Dendritic cell treated with granulocyte-macrophage colony-stimulating factor and Interleukin-4, amounts not matched to agents 40 ng/mL and 50 ng/mL, for 4 days (primary cell): ENCODE data around the gene ASTN2.

Experiments used
- H3K27ac Mint-ChIP-seq: one replicate; pipeline ENCODE4 v1.8.0; 2022; ENCODE audit warnings: mild to moderate bottlenecking, mixed read lengths
- H3K27me3 Mint-ChIP-seq: one replicate; pipeline ENCODE4 v1.8.0; 2022; ENCODE audit warnings: mild to moderate bottlenecking, mixed read lengths
- H3K36me3 Mint-ChIP-seq: one replicate; pipeline ENCODE4 v1.8.0; 2022; ENCODE audit warnings: low read depth, mixed read lengths
- H3K4me1 Mint-ChIP-seq: one replicate; pipeline ENCODE4 v1.8.0; 2022; ENCODE audit warnings: low read depth, mixed read lengths
- H3K4me3 Mint-ChIP-seq: one replicate; pipeline ENCODE4 v1.8.0; 2022; ENCODE audit warnings: mild to moderate bottlenecking, moderate library complexity, mixed read lengths
- H3K9me3 Mint-ChIP-seq: one replicate; pipeline ENCODE4 v1.8.0; 2022; ENCODE audit warnings: mixed read lengths
- intact Hi-C: fragments of 100-400 bp; cut with micrococcal nuclease; formaldehyde crosslinking; loops from one replicate; pipeline ENCODE4 v1.15.0; 2022

ASTN2 gene

GRCh38 chr9:116992865-116993264 is 422.0 kb downstream of the ASTN2 start:
- H3K4me3 Mint-ChIP-seq: no peak overlapping the region

DNA sequence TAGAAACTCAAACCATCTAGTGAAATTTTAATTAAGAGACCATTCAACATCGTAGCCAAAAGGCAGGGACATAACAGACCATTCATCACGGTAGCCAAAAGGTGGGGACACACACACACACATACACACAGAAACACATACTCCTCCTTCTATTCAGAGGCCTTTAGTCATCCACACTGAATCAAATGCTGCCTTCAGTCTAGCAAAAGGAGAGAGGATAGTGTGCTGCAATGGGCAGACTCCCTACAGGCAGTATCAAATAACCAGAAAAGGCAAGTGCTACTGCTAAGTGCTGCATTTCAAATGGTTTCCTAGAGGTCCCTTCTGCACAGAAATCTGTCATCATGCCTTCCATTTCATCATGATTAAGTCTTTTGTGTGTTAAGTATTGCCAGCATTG is 423.8 kb downstream of the ASTN2 start:
- Mint-ChIP-seq H3K9me3 (no peaks in the 10 kb centered on the region), H3K4me1 (peaks cover 38% of the 10 kb centered on the region), H3K36me3 (no peaks in the 10 kb centered on the region), H3K27ac (no peak overlapping the region), H3K27me3 (no peaks in the 10 kb centered on the region), H3K4me3 (no peak overlapping the region)
- intact Hi-C loops: no loop called here

More at GRCh38 chr9:116992865-116993264, 422.0 kb downstream of the ASTN2 start:
- no peaks in the 10 kb centered on the region for H3K9me3 Mint-ChIP-seq
- no peaks in the 10 kb centered on the region for H3K27me3 Mint-ChIP-seq
- peaks cover 23% of the 10 kb centered on the region for H3K4me1 Mint-ChIP-seq
- no peaks in the 10 kb centered on the region for H3K36me3 Mint-ChIP-seq
- intact Hi-C loops: no loop called here
- no peak overlapping the region for H3K27ac Mint-ChIP-seq

- Mint-ChIP-seq H3K27ac (no peak overlapping the region), H3K36me3 (no peaks in the 10 kb centered on the region), H3K4me3 (no peak overlapping the region), H3K4me1 (peaks cover 42% of the 10 kb centered on the region), H3K9me3 (no peaks in the 10 kb centered on the region), H3K27me3 (no peaks in the 10 kb centered on the region)
- intact Hi-C loops: no loop called here
These were observed 424.3 kb downstream of the ASTN2 start for GRCh38 chr9:116990592-116990991.

DNA sequence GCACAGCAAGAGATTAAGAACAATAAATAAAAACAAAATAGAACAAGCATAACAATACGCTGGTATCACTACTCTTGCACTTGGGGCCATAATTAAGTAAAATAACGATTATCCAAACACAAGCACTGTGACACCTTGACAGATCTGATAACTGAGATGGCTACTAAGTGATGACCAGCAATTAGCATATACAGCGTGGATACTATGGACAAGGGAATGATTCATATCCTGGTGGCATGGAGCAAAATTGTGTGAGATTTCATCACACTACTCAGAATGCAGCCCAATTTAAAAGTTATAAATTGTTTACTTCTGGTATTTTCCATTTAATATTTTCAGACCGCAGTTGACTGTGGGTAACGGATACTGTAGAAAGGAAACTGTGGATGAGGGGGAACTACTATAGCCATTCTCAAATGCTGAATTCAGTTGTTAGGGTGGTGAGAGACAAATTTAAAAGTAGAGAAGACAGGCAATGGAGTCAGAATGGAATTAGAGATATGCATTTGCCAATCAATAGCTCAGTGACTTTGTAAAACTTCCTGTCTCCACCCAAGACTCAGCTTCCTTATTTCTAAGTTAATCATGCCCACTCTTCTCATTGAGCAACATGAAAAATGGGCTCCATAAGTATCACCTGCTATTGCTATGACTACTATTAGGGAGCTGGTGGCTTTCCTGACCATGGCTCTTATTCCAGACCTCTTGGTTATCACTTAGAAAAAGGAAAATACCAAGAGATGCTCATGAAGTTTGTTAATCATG is 427.0 kb downstream of the ASTN2 start:
- no peaks in the 10 kb centered on the region for H3K36me3 Mint-ChIP-seq
- intact Hi-C loops: loop anchor here (5.0 kb wide), 1 partner anchor 61 kb away; no protein-coding TSS in a partner anchor
- no peak overlapping the region for H3K27ac Mint-ChIP-seq
- H3K4me1 Mint-ChIP-seq: peaks cover 41% of the 10 kb centered on the region
- no peaks in the 10 kb centered on the region for H3K27me3 Mint-ChIP-seq
- no peak overlapping the region for H3K4me3 Mint-ChIP-seq
- no peaks in the 10 kb centered on the region for H3K9me3 Mint-ChIP-seq

- no peak overlapping the region for H3K4me3 Mint-ChIP-seq
- no peaks in the 10 kb centered on the region for H3K9me3 Mint-ChIP-seq
- no peak overlapping the region for H3K27ac Mint-ChIP-seq
These were observed 428.8 kb downstream of the ASTN2 start for GRCh38 chr9:116986015-116986414.

GRCh38 chr9:116985596-116985995 is 429.3 kb downstream of the ASTN2 start:
- H3K36me3 Mint-ChIP-seq: no peaks in the 10 kb centered on the region
- H3K27me3 Mint-ChIP-seq: no peaks in the 10 kb centered on the region
- intact Hi-C loops: loop anchor here (5.0 kb wide), 1 partner anchor 58 kb away; no protein-coding TSS in a partner anchor
- no peak overlapping the region for H3K27ac Mint-ChIP-seq
- H3K4me1 Mint-ChIP-seq: peaks cover 38% of the 10 kb centered on the region
- H3K4me3 Mint-ChIP-seq: no peak overlapping the region
- H3K9me3 Mint-ChIP-seq: no peaks in the 10 kb centered on the region

More at GRCh38 chr9:116986015-116986414, 428.8 kb downstream of the ASTN2 start:
- no peaks in the 10 kb centered on the region for H3K36me3 Mint-ChIP-seq
- intact Hi-C loops: loop anchor here (5.0 kb wide), 1 partner anchor 59 kb away; no protein-coding TSS in a partner anchor
- peaks cover 39% of the 10 kb centered on the region for H3K4me1 Mint-ChIP-seq
- no peaks in the 10 kb centered on the region for H3K27me3 Mint-ChIP-seq

DNA sequence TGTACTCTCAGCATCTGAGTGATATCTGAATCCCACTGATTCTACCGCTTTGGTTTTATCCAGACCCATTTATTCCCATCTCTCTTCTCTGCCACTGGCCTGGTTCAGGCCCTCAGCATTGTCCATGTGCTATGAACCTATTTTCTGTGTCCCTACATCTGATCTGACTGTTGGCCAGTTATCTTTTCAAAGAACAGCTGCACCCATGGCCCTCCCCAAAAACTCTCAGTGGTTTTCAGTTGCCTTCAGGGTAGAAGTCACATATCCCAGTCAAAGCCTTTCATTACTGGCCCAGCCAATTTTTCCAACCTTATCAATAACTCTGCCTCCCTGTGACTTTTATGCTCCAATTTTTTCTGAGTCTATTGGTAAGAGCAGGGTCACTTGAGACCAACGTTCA is 430.7 kb downstream of the ASTN2 start:
- Mint-ChIP-seq H3K27me3 (no peaks in the 10 kb centered on the region), H3K27ac (no peak overlapping the region), H3K9me3 (no peaks in the 10 kb centered on the region), H3K4me3 (no peak overlapping the region), H3K36me3 (no peaks in the 10 kb centered on the region), H3K4me1 (peaks cover 26% of the 10 kb centered on the region)
- intact Hi-C loops: no loop called here

DNA sequence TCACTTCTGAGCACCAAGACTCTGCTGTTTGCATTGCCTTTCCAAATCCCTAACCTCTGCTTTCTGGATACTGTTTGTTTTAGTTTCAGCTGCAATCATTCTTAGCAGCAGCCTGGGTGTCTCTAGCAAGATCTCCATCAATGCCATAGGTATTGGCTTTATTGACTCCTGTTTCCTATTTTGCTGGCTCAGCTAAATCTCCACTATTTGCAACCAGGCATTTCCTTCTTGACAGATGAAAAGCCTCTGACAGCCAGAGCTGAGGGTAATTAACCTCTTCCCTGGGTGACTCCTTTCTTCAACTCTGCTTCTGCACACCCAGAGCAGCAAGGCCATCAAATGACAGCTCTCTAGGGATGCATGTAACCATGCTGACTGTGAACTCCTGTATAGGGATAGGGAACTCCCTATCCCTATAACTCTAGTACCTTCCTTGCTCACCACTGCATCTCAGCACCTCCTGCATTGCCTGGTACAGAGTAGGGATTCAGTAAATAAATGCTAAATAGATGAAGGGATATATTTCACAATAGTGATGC is 434.2 kb downstream of the ASTN2 start:
- no peaks in the 10 kb centered on the region for H3K9me3 Mint-ChIP-seq
- no peaks in the 10 kb centered on the region for H3K27me3 Mint-ChIP-seq
- no peak overlapping the region for H3K27ac Mint-ChIP-seq
- intact Hi-C loops: no loop called here
- no peaks in the 10 kb centered on the region for H3K36me3 Mint-ChIP-seq
- peaks cover 5% of the 10 kb centered on the region for H3K4me1 Mint-ChIP-seq
- no peak overlapping the region for H3K4me3 Mint-ChIP-seq

DNA sequence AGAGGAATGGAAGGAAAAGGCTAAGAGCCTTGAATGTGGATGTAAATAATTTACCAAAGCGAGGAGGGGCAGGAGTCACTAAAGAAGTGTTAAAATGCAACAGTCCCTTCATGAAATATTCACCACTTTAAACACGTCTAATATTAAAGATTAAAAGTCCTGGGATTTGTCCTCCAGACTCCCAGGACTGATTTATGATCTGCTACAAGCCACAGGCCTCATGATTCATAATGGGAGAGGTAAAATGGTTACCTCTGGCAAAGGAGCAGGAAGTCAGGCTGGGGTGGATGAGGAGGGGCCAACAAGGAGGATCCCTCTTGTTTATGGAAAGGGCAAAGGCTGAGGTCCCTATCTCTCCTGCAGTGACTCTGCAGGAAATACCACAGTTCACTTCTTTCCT is 435.4 kb downstream of the ASTN2 start:
- intact Hi-C loops: no loop called here
- Mint-ChIP-seq H3K36me3 (no peaks in the 10 kb centered on the region), H3K4me3 (no peak overlapping the region), H3K27ac (no peak overlapping the region), H3K4me1 (no peaks in the 10 kb centered on the region), H3K9me3 (no peaks in the 10 kb centered on the region), H3K27me3 (no peaks in the 10 kb centered on the region)

DNA sequence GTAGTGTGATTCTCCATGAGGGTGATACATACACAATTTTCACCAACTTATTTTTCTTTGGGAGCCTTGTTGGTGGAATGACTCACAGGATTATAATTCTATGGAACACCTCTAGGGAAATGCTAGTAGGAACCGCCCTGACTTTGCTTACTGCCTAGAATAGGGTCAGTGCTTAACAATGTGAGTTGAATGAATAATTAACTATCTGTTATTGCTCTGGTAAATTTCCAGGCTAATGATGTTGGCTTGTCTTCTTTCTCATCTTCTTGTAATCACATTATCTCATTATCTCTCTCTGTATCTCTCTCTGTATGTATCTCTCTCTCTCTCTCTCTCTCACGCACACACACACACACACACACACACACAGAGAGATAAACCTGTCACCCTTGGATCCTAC is 436.7 kb downstream of the ASTN2 start:
- Mint-ChIP-seq H3K4me3 (no peak overlapping the region), H3K36me3 (no peaks in the 10 kb centered on the region), H3K9me3 (no peaks in the 10 kb centered on the region), H3K4me1 (no peaks in the 10 kb centered on the region), H3K27ac (no peak overlapping the region), H3K27me3 (no peaks in the 10 kb centered on the region)
- intact Hi-C loops: no loop called here

- H3K36me3 Mint-ChIP-seq: no peaks in the 10 kb centered on the region
- no peaks in the 10 kb centered on the region for H3K4me1 Mint-ChIP-seq
- H3K27ac Mint-ChIP-seq: no peak overlapping the region
- no peaks in the 10 kb centered on the region for H3K27me3 Mint-ChIP-seq
- intact Hi-C loops: no loop called here
- H3K9me3 Mint-ChIP-seq: no peaks in the 10 kb centered on the region
- no peak overlapping the region for H3K4me3 Mint-ChIP-seq
These were observed 439.7 kb downstream of the ASTN2 start for GRCh38 chr9:116975126-116975525.

- Mint-ChIP-seq H3K36me3 (no peaks in the 10 kb centered on the region), H3K9me3 (no peaks in the 10 kb centered on the region), H3K4me1 (no peaks in the 10 kb centered on the region), H3K27ac (no peak overlapping the region), H3K27me3 (peaks cover 3% of the 10 kb centered on the region), H3K4me3 (no peak overlapping the region)
- intact Hi-C loops: no loop called here
These were observed 448.7 kb downstream of the ASTN2 start for GRCh38 chr9:116966199-116966598.

DNA sequence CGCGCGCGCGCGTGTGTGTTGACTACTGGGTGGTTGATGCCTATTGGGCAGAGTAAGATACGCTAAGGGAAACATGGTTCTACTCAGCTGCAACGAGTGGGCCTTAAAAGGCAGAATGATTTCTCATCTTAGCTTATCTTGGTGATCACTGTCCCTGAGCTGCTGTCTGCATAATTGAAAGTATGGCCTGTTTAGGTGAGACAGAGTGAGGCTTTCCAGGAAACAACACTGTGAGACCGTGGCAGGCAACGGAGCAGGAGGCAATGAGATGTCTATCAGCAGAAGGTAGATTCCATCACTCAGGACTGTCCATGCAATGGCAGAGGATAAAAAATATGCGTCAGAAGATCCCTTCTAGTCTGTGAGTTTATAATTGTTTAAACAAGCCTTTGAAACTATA is 450.6 kb downstream of the ASTN2 start:
- H3K27ac Mint-ChIP-seq: no peak overlapping the region
- no peaks in the 10 kb centered on the region for H3K4me1 Mint-ChIP-seq
- intact Hi-C loops: no loop called here
- no peaks in the 10 kb centered on the region for H3K9me3 Mint-ChIP-seq
- H3K4me3 Mint-ChIP-seq: no peak overlapping the region
- H3K27me3 Mint-ChIP-seq: peaks cover 18% of the 10 kb centered on the region
- no peaks in the 10 kb centered on the region for H3K36me3 Mint-ChIP-seq

GRCh38 chr9:116959809-116960208 is 455.0 kb downstream of the ASTN2 start:
- Mint-ChIP-seq H3K9me3 (no peaks in the 10 kb centered on the region), H3K4me3 (no peak overlapping the region), H3K36me3 (no peaks in the 10 kb centered on the region), H3K27ac (no peak overlapping the region), H3K4me1 (no peaks in the 10 kb centered on the region), H3K27me3 (peaks cover 31% of the 10 kb centered on the region)
- intact Hi-C loops: no loop called here

DNA sequence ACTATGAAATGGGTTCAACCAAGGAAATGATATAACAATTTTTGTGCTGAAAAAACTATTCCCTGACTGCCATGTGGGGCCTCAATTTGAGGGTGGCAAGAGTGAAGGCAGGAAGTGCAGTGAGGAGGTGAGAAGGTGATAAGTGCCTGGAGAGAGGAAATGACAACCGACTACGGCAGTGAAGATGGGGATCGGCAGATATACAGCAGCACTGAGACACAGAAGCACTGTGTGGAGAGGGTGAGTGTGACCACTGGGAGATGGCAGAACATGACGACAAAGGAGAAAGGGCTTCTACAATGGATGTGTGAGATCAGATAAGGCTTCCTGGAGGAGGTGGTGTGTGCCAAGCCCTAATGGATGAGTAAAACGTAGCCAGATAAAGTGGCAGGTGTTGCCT is 456.0 kb downstream of the ASTN2 start:
- Mint-ChIP-seq H3K4me1 (no peaks in the 10 kb centered on the region), H3K9me3 (no peaks in the 10 kb centered on the region), H3K4me3 (no peak overlapping the region), H3K27me3 (peaks cover 31% of the 10 kb centered on the region), H3K36me3 (no peaks in the 10 kb centered on the region), H3K27ac (no peak overlapping the region)
- intact Hi-C loops: no loop called here
